ENCODE results near the gene NUDT8. TPM values are rescaled to one million over a fixed set of nuclear protein-coding genes. Genes with fewer than 3 reads are reported as not detected.

NUDT8 gene
- total RNA-seq, 4 donors from 2014 or later: 16.7 to 67.7 (median 51.1) TPM

- 86 to 91% methylated on average over 5 to 7 of the region's 7 CpGs for WGBS, 2 donors
- H3K36me3 ChIP-seq: no peaks in the 10 kb centered on the region
- no peak overlapping the region for H3K27ac ChIP-seq
- intact Hi-C loops (cut with DNase I): no loop called here
- no peak overlapping the region for H3K4me3 ChIP-seq (replicated peaks in 1 of 3)
- no peaks in the 10 kb centered on the region for H3K9me3 ChIP-seq
- DNase-seq: no peak
- TF ChIP-seq CTCF (IDR thresholded peaks at IDR 0.05): no peak
- TF ChIP-seq POLR2A (IDR thresholded peaks at IDR 0.05): no peak
- H3K4me1 ChIP-seq: no peaks in the 10 kb centered on the region
- no peaks in the 10 kb centered on the region for H3K27me3 ChIP-seq
These were observed 43.6 kb upstream of the NUDT8 start for GRCh38 chr11:67673358-67673757.

- Histone ChIP-seq H3K27ac (no peak overlapping the region), H3K27me3 (no peaks in the 10 kb centered on the region), H3K4me3 (replicated peaks in 1 of 3) (no peak overlapping the region), H3K4me1 (peaks cover 0 to 6% of the 10 kb centered on the region in 2 donors), H3K36me3 (no peaks in the 10 kb centered on the region), H3K9me3 (no peaks in the 10 kb centered on the region)
- intact Hi-C loops (cut with DNase I): no loop called here
- DNase-seq: no peak
- WGBS, 2 donors: 68 to 70% methylated on average over 8 of the region's 8 CpGs
- TF ChIP-seq CTCF (IDR thresholded peaks at IDR 0.05) (no peak), POLR2A (IDR thresholded peaks at IDR 0.05) (no peak)
These were observed 41.4 kb upstream of the NUDT8 start for GRCh38 chr11:67671211-67671520.

GRCh38 chr11:67670316-67671210 is 40.8 kb upstream of the NUDT8 start:
- no peak overlapping the region for H3K4me3 ChIP-seq (replicated peaks in 1 of 3)
- no peak for DNase-seq
- no peaks in the 10 kb centered on the region for H3K9me3 ChIP-seq
- H3K4me1 ChIP-seq: peaks cover 0 to 6% of the 10 kb centered on the region in 2 donors
- 78% methylated on average over 10 to 18 of the region's 23 CpGs for WGBS, 2 donors
- H3K27ac ChIP-seq: no peak overlapping the region
- H3K27me3 ChIP-seq: no peaks in the 10 kb centered on the region
- no peak for TF ChIP-seq POLR2A (IDR thresholded peaks at IDR 0.05)
- no peak for TF ChIP-seq CTCF (IDR thresholded peaks at IDR 0.05)
- no peaks in the 10 kb centered on the region for H3K36me3 ChIP-seq
- intact Hi-C loops (cut with DNase I): no loop called here

GRCh38 chr11:67668192-67668551 is 38.4 kb upstream of the NUDT8 start:
- Histone ChIP-seq H3K27ac (no peak overlapping the region), H3K4me3 (replicated peaks in 1 of 3) (no peak overlapping the region), H3K36me3 (no peaks in the 10 kb centered on the region), H3K9me3 (no peaks in the 10 kb centered on the region), H3K4me1 (peaks cover 0 to 6% of the 10 kb centered on the region in 2 donors), H3K27me3 (no peaks in the 10 kb centered on the region)
- 49% methylated on average over 4 to 5 of the region's 5 CpGs for WGBS, 2 donors
- no peak for DNase-seq
- TF ChIP-seq CTCF (IDR thresholded peaks at IDR 0.05) (no peak), POLR2A (IDR thresholded peaks at IDR 0.05) (no peak)
- intact Hi-C loops (cut with DNase I): no loop called here

GRCh38 chr11:67667490-67668191 is 37.9 kb upstream of the NUDT8 start:
- 34 to 64% methylated on average over 7 to 16 of the region's 26 CpGs for WGBS, 2 donors
- Histone ChIP-seq H3K4me3 (replicated peaks in 1 of 3) (no peak overlapping the region), H3K9me3 (no peaks in the 10 kb centered on the region), H3K4me1 (peaks cover 0 to 6% of the 10 kb centered on the region in 2 donors), H3K27me3 (no peaks in the 10 kb centered on the region), H3K27ac (no peak overlapping the region), H3K36me3 (no peaks in the 10 kb centered on the region)
- peak in 1 of 2 donors; percentile 17 for DNase-seq
- intact Hi-C loops (cut with DNase I): no loop called here
- TF ChIP-seq CTCF (IDR thresholded peaks at IDR 0.05) (no peak), POLR2A (IDR thresholded peaks at IDR 0.05) (no peak)

All from thyroid gland (tissue), 4 donors.